ENCODE data around the gene PLA2G4E. TPM values are rescaled to one million over a fixed set of nuclear protein-coding genes. Genes with fewer than 3 reads are reported as not detected.

Gene PLA2G4E
- total RNA-seq, 4 donors from 2014 or later, result 0.08 to 0.67 TPM; not detected in 2

- 90% methylated on average over 2 of the region's 10 CpGs; no CpG with 5 or more reads in 1 of the 2 donors for WGBS, 2 donors (ENCODE audit: low coverage in 1 of 2)
- ATAC-seq, result no peak
- TF ChIP-seq POLR2A (IDR thresholded peaks at IDR 0.05), result no peak
- TF ChIP-seq POLR2AphosphoS5 (IDR thresholded peaks at IDR 0.05), result no peak
- TF ChIP-seq, protein P1, sequence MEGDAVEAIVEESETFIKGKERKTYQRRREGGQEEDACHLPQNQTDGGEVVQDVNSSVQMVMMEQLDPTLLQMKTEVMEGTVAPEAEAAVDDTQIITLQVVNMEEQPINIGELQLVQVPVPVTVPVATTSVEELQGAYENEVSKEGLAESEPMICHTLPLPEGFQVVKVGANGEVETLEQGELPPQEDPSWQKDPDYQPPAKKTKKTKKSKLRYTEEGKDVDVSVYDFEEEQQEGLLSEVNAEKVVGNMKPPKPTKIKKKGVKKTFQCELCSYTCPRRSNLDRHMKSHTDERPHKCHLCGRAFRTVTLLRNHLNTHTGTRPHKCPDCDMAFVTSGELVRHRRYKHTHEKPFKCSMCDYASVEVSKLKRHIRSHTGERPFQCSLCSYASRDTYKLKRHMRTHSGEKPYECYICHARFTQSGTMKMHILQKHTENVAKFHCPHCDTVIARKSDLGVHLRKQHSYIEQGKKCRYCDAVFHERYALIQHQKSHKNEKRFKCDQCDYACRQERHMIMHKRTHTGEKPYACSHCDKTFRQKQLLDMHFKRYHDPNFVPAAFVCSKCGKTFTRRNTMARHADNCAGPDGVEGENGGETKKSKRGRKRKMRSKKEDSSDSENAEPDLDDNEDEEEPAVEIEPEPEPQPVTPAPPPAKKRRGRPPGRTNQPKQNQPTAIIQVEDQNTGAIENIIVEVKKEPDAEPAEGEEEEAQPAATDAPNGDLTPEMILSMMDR (IDR thresholded peaks at IDR 0.05), result no peak
Measured at GRCh38 chr15:42012928-42013482, 7.8 kb downstream of the PLA2G4E start.

GRCh38 chr15:42012241-42012640 is 8.6 kb downstream of the PLA2G4E start:
- H3K4me1 ChIP-seq, result no peaks in the 10 kb centered on the region
- no peak for ATAC-seq
- H3K27me3 ChIP-seq, result no peaks in the 10 kb centered on the region
- 83% methylated on average over 2 of the region's 2 CpGs; no CpG with 5 or more reads in 1 of the 2 donors for WGBS, 2 donors (ENCODE audit: low coverage in 1 of 2)
- no peaks in the 10 kb centered on the region for H3K36me3 ChIP-seq
- peaks cover 0 to 6% (median 0%) of the 10 kb centered on the region in 3 donors for H3K9me3 ChIP-seq
- H3K27ac ChIP-seq, result no peak overlapping the region
- H3K4me3 ChIP-seq, result no peak overlapping the region
- TF ChIP-seq, protein P1 (IDR thresholded peaks at IDR 0.05), result no peak
- TF ChIP-seq EP300 (IDR thresholded peaks at IDR 0.05) (no peak), POLR2AphosphoS5 (IDR thresholded peaks at IDR 0.05) (no peak), POLR2A (IDR thresholded peaks at IDR 0.05) (no peak)

More at GRCh38 chr15:42012928-42013482, 7.8 kb downstream of the PLA2G4E start:
- Histone ChIP-seq H3K9me3 (no peaks in the 10 kb centered on the region), H3K27ac (no peak overlapping the region), H3K27me3 (no peaks in the 10 kb centered on the region), H3K4me3 (no peak overlapping the region), H3K4me1 (no peaks in the 10 kb centered on the region), H3K36me3 (no peaks in the 10 kb centered on the region)

DNA sequence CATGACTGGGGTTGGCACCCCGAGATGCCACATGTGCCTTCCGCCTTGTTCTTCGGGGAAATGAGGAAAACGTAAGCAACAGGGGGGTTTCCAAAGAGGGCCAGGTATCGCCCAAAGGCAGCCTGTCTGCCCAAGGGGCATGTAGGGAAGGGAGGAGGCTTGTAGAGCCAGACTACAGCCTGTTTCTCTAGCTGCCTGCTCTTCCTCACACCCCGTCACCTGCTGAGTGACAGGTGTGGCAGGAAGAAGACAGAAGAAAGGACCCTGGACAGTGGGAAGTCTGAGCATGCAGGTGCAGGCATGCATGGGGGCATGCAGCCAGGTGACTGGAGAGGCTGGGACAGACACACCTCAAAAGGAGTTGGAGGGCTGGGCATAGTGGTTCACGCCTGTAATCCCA is 9.8 kb downstream of the PLA2G4E start:
- TF ChIP-seq EP300 (IDR thresholded peaks at IDR 0.05), result no peak
- TF ChIP-seq POLR2A (IDR thresholded peaks at IDR 0.05), result no peak
- TF ChIP-seq, protein P1 (IDR thresholded peaks at IDR 0.05), result no peak
- TF ChIP-seq POLR2AphosphoS5 (IDR thresholded peaks at IDR 0.05), result no peak
- no peaks in the 10 kb centered on the region for H3K27me3 ChIP-seq
- WGBS, 2 donors (ENCODE audit: low coverage in 1 of 2), result 67 to 100% methylated on average over 1 of the region's 7 CpGs
- no peaks in the 10 kb centered on the region for H3K4me1 ChIP-seq
- no peaks in the 10 kb centered on the region for H3K36me3 ChIP-seq
- H3K9me3 ChIP-seq, result peaks cover 0 to 10% (median 0%) of the 10 kb centered on the region in 3 donors
- H3K4me3 ChIP-seq, result no peak overlapping the region
- no peak overlapping the region for H3K27ac ChIP-seq
- ATAC-seq, result no peak

DNA sequence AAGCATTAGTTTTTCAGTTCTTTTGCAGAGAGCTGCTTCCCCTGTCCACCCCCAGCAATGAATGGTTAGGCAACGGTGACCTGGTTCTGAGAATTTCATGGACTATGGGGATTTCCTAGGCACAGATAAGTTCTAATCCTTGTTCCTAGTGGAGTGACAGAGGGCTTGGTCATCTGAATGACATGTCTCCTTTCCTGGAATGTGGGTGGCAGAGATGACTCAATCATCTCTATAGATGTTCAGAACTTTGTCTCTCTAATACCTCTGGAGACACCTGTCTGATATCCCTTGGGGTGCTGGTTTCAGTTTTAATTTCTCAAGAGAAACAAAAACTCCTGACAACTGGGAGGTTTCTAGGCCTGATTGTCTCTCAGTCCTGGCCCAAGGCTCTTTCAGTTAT is 10.4 kb downstream of the PLA2G4E start:
- Histone ChIP-seq H3K9me3 (peaks cover 0 to 10% (median 0%) of the 10 kb centered on the region in 3 donors), H3K27ac (no peak overlapping the region), H3K4me1 (no peaks in the 10 kb centered on the region), H3K27me3 (no peaks in the 10 kb centered on the region), H3K36me3 (no peaks in the 10 kb centered on the region), H3K4me3 (no peak overlapping the region)
- no peak for TF ChIP-seq POLR2AphosphoS5 (IDR thresholded peaks at IDR 0.05)
- TF ChIP-seq POLR2A (IDR thresholded peaks at IDR 0.05), result no peak
- no peak for TF ChIP-seq EP300 (IDR thresholded peaks at IDR 0.05)
- TF ChIP-seq, protein P1 (IDR thresholded peaks at IDR 0.05), result no peak
- 0 to 17% methylated on average over 1 of the region's 1 CpG for WGBS, 2 donors (ENCODE audit: low coverage in 1 of 2)
- ATAC-seq, result no peak

DNA sequence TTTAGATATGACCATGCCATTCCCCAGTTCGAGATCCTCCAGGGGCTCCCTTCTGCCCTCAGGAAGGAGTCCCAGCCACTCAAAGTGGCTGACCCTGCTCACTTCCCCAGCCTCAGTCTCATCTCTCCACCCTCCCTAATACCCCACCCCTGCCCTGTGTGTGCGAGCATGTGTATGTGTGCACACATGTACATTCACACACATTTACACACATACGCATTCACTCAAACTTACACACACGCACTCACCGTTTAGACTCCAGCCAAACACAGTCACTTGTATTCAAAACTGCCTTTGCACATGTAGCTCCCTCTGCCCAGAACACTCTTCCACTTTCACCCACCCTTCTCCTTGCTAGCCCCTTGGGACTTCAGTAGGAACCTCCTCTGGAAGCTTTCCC is 11.4 kb downstream of the PLA2G4E start:
- Histone ChIP-seq H3K36me3 (no peaks in the 10 kb centered on the region), H3K9me3 (peaks cover 0 to 10% (median 0%) of the 10 kb centered on the region in 3 donors), H3K27ac (no peak overlapping the region), H3K4me3 (no peak overlapping the region), H3K4me1 (no peaks in the 10 kb centered on the region), H3K27me3 (no peaks in the 10 kb centered on the region)
- no peak for ATAC-seq
- 52 to 69% methylated on average over 3 to 5 of the region's 5 CpGs for WGBS, 2 donors (ENCODE audit: low coverage in 1 of 2)
- TF ChIP-seq POLR2A (IDR thresholded peaks at IDR 0.05) (no peak), EP300 (IDR thresholded peaks at IDR 0.05) (no peak), POLR2AphosphoS5 (IDR thresholded peaks at IDR 0.05) (no peak)
- TF ChIP-seq, protein P1 (IDR thresholded peaks at IDR 0.05), result no peak
